ENCODE data around the gene EIF4G3. TPM values are rescaled to one million over a fixed set of nuclear protein-coding genes. Genes with fewer than 3 reads are reported as not detected.

EIF4G3 gene
- total and polyA plus RNA-seq, 9 of the 15 experiments (the other 6 are each of a cell fraction or from before 2014, with no cell fraction given) = 6.7 to 40.5 (median 32.1) TPM

GRCh38 chr1:21129407-21129806 is 47.3 kb downstream of the EIF4G3 start (continued):
- TF ChIP-seq, protein P1, sequence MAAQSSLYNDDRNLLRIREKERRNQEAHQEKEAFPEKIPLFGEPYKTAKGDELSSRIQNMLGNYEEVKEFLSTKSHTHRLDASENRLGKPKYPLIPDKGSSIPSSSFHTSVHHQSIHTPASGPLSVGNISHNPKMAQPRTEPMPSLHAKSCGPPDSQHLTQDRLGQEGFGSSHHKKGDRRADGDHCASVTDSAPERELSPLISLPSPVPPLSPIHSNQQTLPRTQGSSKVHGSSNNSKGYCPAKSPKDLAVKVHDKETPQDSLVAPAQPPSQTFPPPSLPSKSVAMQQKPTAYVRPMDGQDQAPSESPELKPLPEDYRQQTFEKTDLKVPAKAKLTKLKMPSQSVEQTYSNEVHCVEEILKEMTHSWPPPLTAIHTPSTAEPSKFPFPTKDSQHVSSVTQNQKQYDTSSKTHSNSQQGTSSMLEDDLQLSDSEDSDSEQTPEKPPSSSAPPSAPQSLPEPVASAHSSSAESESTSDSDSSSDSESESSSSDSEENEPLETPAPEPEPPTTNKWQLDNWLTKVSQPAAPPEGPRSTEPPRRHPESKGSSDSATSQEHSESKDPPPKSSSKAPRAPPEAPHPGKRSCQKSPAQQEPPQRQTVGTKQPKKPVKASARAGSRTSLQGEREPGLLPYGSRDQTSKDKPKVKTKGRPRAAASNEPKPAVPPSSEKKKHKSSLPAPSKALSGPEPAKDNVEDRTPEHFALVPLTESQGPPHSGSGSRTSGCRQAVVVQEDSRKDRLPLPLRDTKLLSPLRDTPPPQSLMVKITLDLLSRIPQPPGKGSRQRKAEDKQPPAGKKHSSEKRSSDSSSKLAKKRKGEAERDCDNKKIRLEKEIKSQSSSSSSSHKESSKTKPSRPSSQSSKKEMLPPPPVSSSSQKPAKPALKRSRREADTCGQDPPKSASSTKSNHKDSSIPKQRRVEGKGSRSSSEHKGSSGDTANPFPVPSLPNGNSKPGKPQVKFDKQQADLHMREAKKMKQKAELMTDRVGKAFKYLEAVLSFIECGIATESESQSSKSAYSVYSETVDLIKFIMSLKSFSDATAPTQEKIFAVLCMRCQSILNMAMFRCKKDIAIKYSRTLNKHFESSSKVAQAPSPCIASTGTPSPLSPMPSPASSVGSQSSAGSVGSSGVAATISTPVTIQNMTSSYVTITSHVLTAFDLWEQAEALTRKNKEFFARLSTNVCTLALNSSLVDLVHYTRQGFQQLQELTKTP (IDR thresholded peaks at IDR 0.05; ENCODE audit: low read depth in 1 of 2, partially characterized antibody in 2 of 2) = no peak
- TF ChIP-seq SNIP1 (IDR thresholded peaks at IDR 0.05; ENCODE audit: low read depth) = no peak
- TF ChIP-seq, protein P2, sequence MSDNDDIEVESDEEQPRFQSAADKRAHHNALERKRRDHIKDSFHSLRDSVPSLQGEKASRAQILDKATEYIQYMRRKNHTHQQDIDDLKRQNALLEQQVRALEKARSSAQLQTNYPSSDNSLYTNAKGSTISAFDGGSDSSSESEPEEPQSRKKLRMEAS (CRISPR knock-in tag; IDR thresholded peaks at IDR 0.05) = no peak
- no peak for TF ChIP-seq DPF2 (IDR thresholded peaks at IDR 0.05)

DNA sequence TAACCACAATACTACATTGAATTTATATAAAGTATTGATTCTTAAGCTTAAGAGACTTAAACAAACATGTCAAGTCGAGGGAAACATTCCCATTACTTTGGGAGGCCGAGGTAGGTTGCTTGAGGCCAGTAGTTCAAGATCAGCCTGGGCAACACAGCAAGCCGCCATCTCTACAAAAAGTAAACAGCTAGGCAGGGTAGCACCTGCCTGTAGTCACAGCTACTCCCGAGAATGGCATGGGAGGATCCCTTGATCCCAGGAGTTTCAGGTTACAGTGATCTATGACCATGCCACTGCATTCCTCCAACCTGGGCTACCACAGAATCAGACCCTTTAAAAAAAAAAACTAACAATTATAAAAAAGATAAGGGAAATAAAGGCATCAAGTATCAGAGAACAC is 50.4 kb downstream of the EIF4G3 start:
- no peaks in the 10 kb centered on the region for H3K9me3 ChIP-seq (replicated peaks; ENCODE audit: control insufficient read depth, insufficient read depth, low read depth, low read length)
- POLR2A ChIA-PET = interaction anchor here (0.8 to 1.6 kb wide), 4 partner anchors 10 to 13 kb away, joined by 3 to 7 read pairs (median 4); no protein-coding TSS in a partner anchor
- no peak overlapping the region for H3K9ac ChIP-seq (ENCODE audit: insufficient read depth in 1 of 2, low read depth in 2 of 2, low read length in 2 of 2)
- TF ChIP-seq SMARCE1 (IDR thresholded peaks at IDR 0.05) = no peak
- H3K9me1 ChIP-seq (ENCODE audit: control insufficient read depth, insufficient read depth, low read length) = no peaks in the 10 kb centered on the region
- ATAC-seq (no peak), FAIRE-seq (no peak), DNase-seq (ENCODE audit: extremely low read depth in 1 of 4, low spot score in 3 of 4) (no peak)
- peaks cover 9% of the 10 kb centered on the region; the same call in 2 of the 3 replicates for H3K36me3 ChIP-seq (ENCODE audit: control insufficient read depth, insufficient read depth, low read length)
- WGBS (ENCODE audit: insufficient coverage, low coverage, missing lambda C conversion rate) = 79% methylated on average over 4 of the region's 4 CpGs
- CTCF ChIA-PET (ENCODE audit: low intra/inter-chr PET ratio) = no interaction called here
- BruUV-seq (replicated peaks) = no TSS peak
- H3K27ac ChIP-seq (ENCODE audit: extremely low read depth, low read depth, low read length) = no peak overlapping the region
- H2AFZ ChIP-seq (ENCODE audit: low read depth, low read length) = no peak overlapping the region
- H3K4me1 ChIP-seq (replicated peaks in 1 of 2; ENCODE audit: control insufficient read depth in 2 of 2, insufficient read depth in 2 of 2, low read length in 2 of 2) = peaks cover 0 to 4% of the 10 kb centered on the region in 2 experiments; a peak in 1 of 5 replicates
- in situ Hi-C loops (cut with MboI) (no loop called here), intact Hi-C loops (cut with micrococcal nuclease) (no loop called here)
- no peak overlapping the region for H3K4me3 ChIP-seq
- no peaks in the 10 kb centered on the region for H4K20me1 ChIP-seq (replicated peaks; ENCODE audit: control insufficient read depth, insufficient read depth, low read length)
- no peak overlapping the region for H3K4me2 ChIP-seq (ENCODE audit: insufficient read depth, low read length)
- no peaks in the 10 kb centered on the region for H3K79me2 ChIP-seq (ENCODE audit: control insufficient read depth, insufficient read depth, low read length)
- H3K27me3 ChIP-seq (ENCODE audit: control insufficient read depth in 2 of 2, insufficient read depth in 2 of 2, low read length in 2 of 2) = no peaks in the 10 kb centered on the region

Data from K562 (cell line).